Keratinocyte (primary cell): ENCODE results near the gene GRIN3A. TPM values are rescaled to one million over a fixed set of nuclear protein-coding genes. Genes with fewer than 3 reads are reported as not detected.

Source experiments
- DNase-seq: peaks from one replicate; pipeline ENCODE4 v3.0.0-alpha.2; 2011; ENCODE audit warnings: low read depth, missing footprints, low spot score
- FAIRE-seq: peaks from 2 replicates; lab custom pipeline; 2011; peaks lifted over from hg19 to GRCh38; lab: Jason Lieb, UNC
- H2AFZ ChIP-seq: 2 replicates; pipeline ENCODE4 v1.6.0; 2012; ENCODE audit warnings: low read length, control low read depth, inconsistent platforms; ENCODE audit not compliant: control insufficient read depth
- H3K27ac ChIP-seq: 2 replicates; pipeline ENCODE4 v1.5.1; 2011; ENCODE audit warnings: low read length; ENCODE audit not compliant: control insufficient read depth, insufficient read depth
- H3K27me3 ChIP-seq: 3 replicates; pipeline ENCODE4 v1.6.0; 2011; ENCODE audit warnings: low read length; ENCODE audit not compliant: control insufficient read depth, insufficient read depth; ENCODE audit errors: extremely low read depth
- H3K36me3 ChIP-seq, 2 experiments: 2 replicates in 1 of 2; 3 replicates in 1 of 2; pipeline ENCODE4 v1.5.1; 2011; ENCODE audit warnings: low read length in 2 of 2, mild to moderate bottlenecking in 1 of 2; ENCODE audit not compliant: control insufficient read depth in 2 of 2, insufficient read depth in 2 of 2; ENCODE audit errors: extremely low read depth in 1 of 2
- H3K4me1 ChIP-seq: 3 replicates; pipeline ENCODE4 v1.5.1; 2011; ENCODE audit warnings: low read length; ENCODE audit not compliant: control insufficient read depth, insufficient read depth; ENCODE audit errors: extremely low read depth
- H3K4me2 ChIP-seq: 3 replicates; pipeline ENCODE4 v1.6.0; 2011; ENCODE audit warnings: low read depth, low read length; ENCODE audit not compliant: control insufficient read depth, insufficient read depth; ENCODE audit errors: extremely low read depth
- H3K4me3 ChIP-seq, 3 experiments: fragments of 200-600 bp in 1 of 3; sonication (generic) in 1 of 3; 2 replicates in 2 of 3; 3 replicates in 1 of 3; pipeline ENCODE4 v1.5.1; 2011 to 2016; ENCODE audit warnings: low read length in 3 of 3, mild to moderate bottlenecking in 3 of 3, control low read depth in 2 of 3, inconsistent platforms in 1 of 3, low read depth in 1 of 3, mixed read lengths in 1 of 3, mixed run types in 1 of 3, moderate library complexity in 1 of 3; ENCODE audit not compliant: control insufficient read depth in 2 of 3, insufficient read depth in 2 of 3; ENCODE audit errors: extremely low read depth in 1 of 3
- H3K79me2 ChIP-seq: 2 replicates; pipeline ENCODE4 v1.6.0; 2012; ENCODE audit warnings: low read length; ENCODE audit not compliant: control insufficient read depth, insufficient read depth
- H3K9ac ChIP-seq: 3 replicates; pipeline ENCODE4 v1.6.0; 2011; ENCODE audit warnings: low read length; ENCODE audit not compliant: control insufficient read depth, insufficient read depth; ENCODE audit errors: extremely low read depth
- H3K9me1 ChIP-seq: 3 replicates; pipeline ENCODE4 v1.6.0; 2011; ENCODE audit warnings: low read length; ENCODE audit not compliant: control insufficient read depth, insufficient read depth; ENCODE audit errors: extremely low read depth
- H3K9me3 ChIP-seq: 2 replicates; pipeline ENCODE4 v1.5.1; 2012; ENCODE audit warnings: low read depth, low read length; ENCODE audit not compliant: control insufficient read depth
- H4K20me1 ChIP-seq: 3 replicates; pipeline ENCODE4 v1.6.0; 2011; ENCODE audit warnings: low read length; ENCODE audit not compliant: control insufficient read depth, insufficient read depth; ENCODE audit errors: extremely low read depth
- CTCF ChIP-seq, 3 experiments: IDR thresholded peaks in 1 of 3; conservative IDR thresholded peaks in 1 of 3; optimal IDR thresholded peaks in 1 of 3; 2 replicates in 2 of 3; 3 replicates in 1 of 3; pipeline versions ENCODE3 to v1.5.1; 2011; ENCODE audit warnings: low read length in 3 of 3, mild to moderate bottlenecking in 3 of 3, moderate library complexity in 2 of 3, control low read depth in 1 of 3, inconsistent platforms in 1 of 3; ENCODE audit not compliant: insufficient read depth in 2 of 3; ENCODE audit errors: extremely low read depth in 1 of 3
- EZH2 ChIP-seq: IDR thresholded peaks from one replicate; pipeline ENCODE4 v1.6.1; 2012; ENCODE audit warnings: inconsistent platforms, mild to moderate bottlenecking, low read length, moderate library complexity
- dilution Hi-C: fragments of 300-500 bp; cut with MboI; formaldehyde crosslinking; loops from one replicate; pipeline ENCODE4 v1.7.0; 2020; ENCODE audit warnings: low sequenced_read_pairs; ENCODE audit not compliant: extremely low pct_ligation_motif_present
- polyA plus RNA-seq, 5 experiments: library from polyadenylated mRNA; depleted of rRNA in 3 of 5; stranded (reverse) in 3 of 5; stranded (forward) in 1 of 5; unstranded in 1 of 5; fragments of >200 nt; gene quantifications; 1 replicate in 1 of 5; 2 replicates in 3 of 5; 3 replicates in 1 of 5; pipeline versions ENCODE4 v1.2.1 to v1.2.3, GENCODE V29; 2011 to 2012; ENCODE audit warnings: missing spikeins in 2 of 5, low read depth in 1 of 5, low replicate concordance in 1 of 5

Gene GRIN3A
- polyA plus RNA-seq, 1 donor (not counting 4 experiments of a cell fraction or from before 2014, with no cell fraction given): not detected

- no peaks in the 10 kb centered on the region for H4K20me1 ChIP-seq
- H3K4me2 ChIP-seq: no peak overlapping the region
- H3K9ac ChIP-seq: no peak overlapping the region
- no peak overlapping the region for H3K27ac ChIP-seq
- TF ChIP-seq CTCF (optimal IDR thresholded peaks at IDR 0.05 in 1 of 3, IDR thresholded peaks at IDR 0.05 in 1 of 3, conservative IDR thresholded peaks at IDR 0.05 in 1 of 3; ENCODE audit: extremely low read depth in 1 of 3, insufficient read depth in 2 of 3, low read length in 3 of 3) (no peak), EZH2 (no peak)
- FAIRE-seq (no peak), DNase-seq (no peak)
- no peaks in the 10 kb centered on the region for H3K9me1 ChIP-seq
- no peaks in the 10 kb centered on the region for H3K36me3 ChIP-seq
- H3K4me3 ChIP-seq: no peak overlapping the region
- dilution Hi-C loops: no loop called here
- peaks cover 33% of the 10 kb centered on the region for H3K27me3 ChIP-seq
- H3K79me2 ChIP-seq: no peaks in the 10 kb centered on the region
- no peak overlapping the region for H2AFZ ChIP-seq
- no peaks in the 10 kb centered on the region for H3K4me1 ChIP-seq
- H3K9me3 ChIP-seq: no peaks in the 10 kb centered on the region
Observed at GRCh38 chr9:101736717-101737116, 1.7 kb downstream of the GRIN3A start.

GRCh38 chr9:101731429-101731828 lies 7.0 kb downstream of the GRIN3A start:
- H3K9ac ChIP-seq: no peak overlapping the region
- FAIRE-seq (no peak), DNase-seq (no peak)
- no peaks in the 10 kb centered on the region for H3K9me3 ChIP-seq
- no peak overlapping the region for H3K4me2 ChIP-seq
- H3K9me1 ChIP-seq: no peaks in the 10 kb centered on the region
- H3K27me3 ChIP-seq: no peaks in the 10 kb centered on the region
- H2AFZ ChIP-seq: no peak overlapping the region
- dilution Hi-C loops: no loop called here
- H3K36me3 ChIP-seq: no peaks in the 10 kb centered on the region
- TF ChIP-seq CTCF (optimal IDR thresholded peaks at IDR 0.05 in 1 of 3, IDR thresholded peaks at IDR 0.05 in 1 of 3, conservative IDR thresholded peaks at IDR 0.05 in 1 of 3; ENCODE audit: extremely low read depth in 1 of 3, insufficient read depth in 2 of 3, low read length in 3 of 3): no peak
- TF ChIP-seq EZH2: no peak
- no peak overlapping the region for H3K4me3 ChIP-seq
- no peaks in the 10 kb centered on the region for H4K20me1 ChIP-seq
- H3K4me1 ChIP-seq: no peaks in the 10 kb centered on the region
- no peaks in the 10 kb centered on the region for H3K79me2 ChIP-seq
- no peak overlapping the region for H3K27ac ChIP-seq
